ENCODE data around the gene SDK1. TPM values are rescaled to one million over a fixed set of nuclear protein-coding genes. Genes with fewer than 3 reads are reported as not detected.

The SDK1 gene
- total and polyA plus RNA-seq, 4 donors, result 0.12 to 0.47 (median 0.36) TPM

DNA sequence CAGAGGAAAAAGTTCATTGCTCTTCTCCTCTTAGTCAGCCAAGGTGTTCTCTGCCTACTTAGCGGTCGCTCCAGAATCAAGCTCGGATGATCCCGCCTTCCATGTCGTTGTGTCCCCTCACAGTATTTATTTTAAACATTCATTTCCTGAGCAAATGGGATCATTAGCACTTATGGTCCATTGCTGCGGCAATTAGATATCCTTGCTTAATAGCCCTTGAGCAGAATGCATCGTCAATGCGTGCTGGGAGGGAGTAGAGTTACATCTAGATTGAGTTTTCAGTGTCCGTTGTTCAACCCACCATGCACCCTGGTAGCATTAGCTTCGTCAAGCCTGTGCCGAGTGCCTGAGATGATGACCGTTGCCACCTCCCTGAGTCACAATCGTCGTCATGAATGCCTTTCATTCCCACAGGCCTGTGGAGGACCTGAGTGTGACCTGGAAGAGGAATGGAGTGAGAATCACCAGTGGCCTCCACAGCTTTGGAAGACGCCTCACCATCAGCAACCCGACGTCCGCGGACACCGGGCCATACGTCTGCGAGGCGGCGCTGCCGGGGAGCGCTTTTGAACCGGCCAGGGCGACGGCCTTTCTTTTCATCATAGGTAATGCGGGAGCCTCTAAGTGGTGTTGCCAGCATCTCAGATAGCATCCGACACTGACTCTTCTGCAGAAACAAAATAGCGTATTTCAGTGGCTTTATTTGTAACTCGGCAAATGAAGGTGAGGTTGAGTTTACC, 650.4 kb downstream of the SDK1 start:
- Histone ChIP-seq H3K9ac (ENCODE audit: low read depth in 1 of 2, low read length in 2 of 2) (no peak overlapping the region), H3K27ac (ENCODE audit: low read depth in 1 of 2, low read length in 2 of 2) (no peak overlapping the region), H3K9me3 (ENCODE audit: control insufficient read depth in 4 of 4, low read length in 3 of 4) (peaks cover 0 to 2% (median under 1%) of the 10 kb centered on the region in 4 donors), H3K27me3 (ENCODE audit: control insufficient read depth in 4 of 4, insufficient read depth in 4 of 4, low read length in 3 of 4) (no peaks in the 10 kb centered on the region), H3K4me3 (ENCODE audit: low read depth in 1 of 3, low read length in 3 of 3) (no peak overlapping the region), H3K36me3 (ENCODE audit: control insufficient read depth in 4 of 4, insufficient read depth in 3 of 4, low read depth in 1 of 4, low read length in 3 of 4) (no peaks in the 10 kb centered on the region), H3K4me1 (ENCODE audit: control insufficient read depth in 4 of 4, insufficient read depth in 4 of 4, low read length in 3 of 4) (no peaks in the 10 kb centered on the region)
- TF ChIP-seq HNF4A (conservative IDR thresholded peaks at IDR 0.05) (no peak), NR2F2 (IDR thresholded peaks at IDR 0.05) (no peak), FOXA1 (IDR thresholded peaks at IDR 0.05) (no peak), HNF4G (IDR thresholded peaks at IDR 0.05) (no peak), GABPA (IDR thresholded peaks at IDR 0.05 in 1 of 2, conservative IDR thresholded peaks at IDR 0.05 in 1 of 2) (no peak), RAD21 (IDR thresholded peaks at IDR 0.05) (no peak), EGR1 (IDR thresholded peaks at IDR 0.05; ENCODE audit: low read depth in 2 of 2) (no peak), RXRA (IDR thresholded peaks at IDR 0.05) (no peak), JUND (IDR thresholded peaks at IDR 0.05) (no peak), TAF1 (conservative IDR thresholded peaks at IDR 0.05) (no peak), FOXA2 (IDR thresholded peaks at IDR 0.05) (no peak)
- TF ChIP-seq, protein P1, sequence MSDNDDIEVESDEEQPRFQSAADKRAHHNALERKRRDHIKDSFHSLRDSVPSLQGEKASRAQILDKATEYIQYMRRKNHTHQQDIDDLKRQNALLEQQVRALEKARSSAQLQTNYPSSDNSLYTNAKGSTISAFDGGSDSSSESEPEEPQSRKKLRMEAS (IDR thresholded peaks at IDR 0.05), result no peak
- TF ChIP-seq, protein P2, sequence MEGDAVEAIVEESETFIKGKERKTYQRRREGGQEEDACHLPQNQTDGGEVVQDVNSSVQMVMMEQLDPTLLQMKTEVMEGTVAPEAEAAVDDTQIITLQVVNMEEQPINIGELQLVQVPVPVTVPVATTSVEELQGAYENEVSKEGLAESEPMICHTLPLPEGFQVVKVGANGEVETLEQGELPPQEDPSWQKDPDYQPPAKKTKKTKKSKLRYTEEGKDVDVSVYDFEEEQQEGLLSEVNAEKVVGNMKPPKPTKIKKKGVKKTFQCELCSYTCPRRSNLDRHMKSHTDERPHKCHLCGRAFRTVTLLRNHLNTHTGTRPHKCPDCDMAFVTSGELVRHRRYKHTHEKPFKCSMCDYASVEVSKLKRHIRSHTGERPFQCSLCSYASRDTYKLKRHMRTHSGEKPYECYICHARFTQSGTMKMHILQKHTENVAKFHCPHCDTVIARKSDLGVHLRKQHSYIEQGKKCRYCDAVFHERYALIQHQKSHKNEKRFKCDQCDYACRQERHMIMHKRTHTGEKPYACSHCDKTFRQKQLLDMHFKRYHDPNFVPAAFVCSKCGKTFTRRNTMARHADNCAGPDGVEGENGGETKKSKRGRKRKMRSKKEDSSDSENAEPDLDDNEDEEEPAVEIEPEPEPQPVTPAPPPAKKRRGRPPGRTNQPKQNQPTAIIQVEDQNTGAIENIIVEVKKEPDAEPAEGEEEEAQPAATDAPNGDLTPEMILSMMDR (IDR thresholded peaks at IDR 0.05; ENCODE audit: low read depth, low read length, missing input control), result no peak
- TF ChIP-seq, protein P3, sequence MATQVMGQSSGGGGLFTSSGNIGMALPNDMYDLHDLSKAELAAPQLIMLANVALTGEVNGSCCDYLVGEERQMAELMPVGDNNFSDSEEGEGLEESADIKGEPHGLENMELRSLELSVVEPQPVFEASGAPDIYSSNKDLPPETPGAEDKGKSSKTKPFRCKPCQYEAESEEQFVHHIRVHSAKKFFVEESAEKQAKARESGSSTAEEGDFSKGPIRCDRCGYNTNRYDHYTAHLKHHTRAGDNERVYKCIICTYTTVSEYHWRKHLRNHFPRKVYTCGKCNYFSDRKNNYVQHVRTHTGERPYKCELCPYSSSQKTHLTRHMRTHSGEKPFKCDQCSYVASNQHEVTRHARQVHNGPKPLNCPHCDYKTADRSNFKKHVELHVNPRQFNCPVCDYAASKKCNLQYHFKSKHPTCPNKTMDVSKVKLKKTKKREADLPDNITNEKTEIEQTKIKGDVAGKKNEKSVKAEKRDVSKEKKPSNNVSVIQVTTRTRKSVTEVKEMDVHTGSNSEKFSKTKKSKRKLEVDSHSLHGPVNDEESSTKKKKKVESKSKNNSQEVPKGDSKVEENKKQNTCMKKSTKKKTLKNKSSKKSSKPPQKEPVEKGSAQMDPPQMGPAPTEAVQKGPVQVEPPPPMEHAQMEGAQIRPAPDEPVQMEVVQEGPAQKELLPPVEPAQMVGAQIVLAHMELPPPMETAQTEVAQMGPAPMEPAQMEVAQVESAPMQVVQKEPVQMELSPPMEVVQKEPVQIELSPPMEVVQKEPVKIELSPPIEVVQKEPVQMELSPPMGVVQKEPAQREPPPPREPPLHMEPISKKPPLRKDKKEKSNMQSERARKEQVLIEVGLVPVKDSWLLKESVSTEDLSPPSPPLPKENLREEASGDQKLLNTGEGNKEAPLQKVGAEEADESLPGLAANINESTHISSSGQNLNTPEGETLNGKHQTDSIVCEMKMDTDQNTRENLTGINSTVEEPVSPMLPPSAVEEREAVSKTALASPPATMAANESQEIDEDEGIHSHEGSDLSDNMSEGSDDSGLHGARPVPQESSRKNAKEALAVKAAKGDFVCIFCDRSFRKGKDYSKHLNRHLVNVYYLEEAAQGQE (IDR thresholded peaks at IDR 0.05), result no peak
- TF ChIP-seq, protein P4, sequence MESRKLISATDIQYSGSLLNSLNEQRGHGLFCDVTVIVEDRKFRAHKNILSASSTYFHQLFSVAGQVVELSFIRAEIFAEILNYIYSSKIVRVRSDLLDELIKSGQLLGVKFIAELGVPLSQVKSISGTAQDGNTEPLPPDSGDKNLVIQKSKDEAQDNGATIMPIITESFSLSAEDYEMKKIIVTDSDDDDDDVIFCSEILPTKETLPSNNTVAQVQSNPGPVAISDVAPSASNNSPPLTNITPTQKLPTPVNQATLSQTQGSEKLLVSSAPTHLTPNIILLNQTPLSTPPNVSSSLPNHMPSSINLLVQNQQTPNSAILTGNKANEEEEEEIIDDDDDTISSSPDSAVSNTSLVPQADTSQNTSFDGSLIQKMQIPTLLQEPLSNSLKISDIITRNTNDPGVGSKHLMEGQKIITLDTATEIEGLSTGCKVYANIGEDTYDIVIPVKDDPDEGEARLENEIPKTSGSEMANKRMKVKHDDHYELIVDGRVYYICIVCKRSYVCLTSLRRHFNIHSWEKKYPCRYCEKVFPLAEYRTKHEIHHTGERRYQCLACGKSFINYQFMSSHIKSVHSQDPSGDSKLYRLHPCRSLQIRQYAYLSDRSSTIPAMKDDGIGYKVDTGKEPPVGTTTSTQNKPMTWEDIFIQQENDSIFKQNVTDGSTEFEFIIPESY (IDR thresholded peaks at IDR 0.05), result no peak
- TF ChIP-seq, protein P5, sequence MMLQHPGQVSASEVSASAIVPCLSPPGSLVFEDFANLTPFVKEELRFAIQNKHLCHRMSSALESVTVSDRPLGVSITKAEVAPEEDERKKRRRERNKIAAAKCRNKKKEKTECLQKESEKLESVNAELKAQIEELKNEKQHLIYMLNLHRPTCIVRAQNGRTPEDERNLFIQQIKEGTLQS (IDR thresholded peaks at IDR 0.05), result no peak
- 97% methylated on average over 33 of the region's 33 CpGs for WGBS
- no peak for DNase-seq (ENCODE audit: low spot score)

Data from liver (tissue), 9 donors.